Calu3 (cell line): ENCODE measurements around the gene PSMD2. TPM values are rescaled to one million over a fixed set of nuclear protein-coding genes. Genes with fewer than 3 reads are reported as not detected.

Experiments used
- BruUV-seq: library from RNA; stranded (reverse); fragments of 400-500 nt; replicated peaks from 2 replicates; lab custom pipeline; 2021; lab: Mats Ljungman, UMichigan
- CTCF ChIA-PET: fragments of 300-600 bp; sonication (Branson Sonifier 250); formaldehyde crosslinking; loops from one replicate; lab custom pipeline; 2022; ENCODE audit warnings: antibody characterized with exemption; lab: Charles Lee
- DNase-seq: peaks from one replicate; pipeline ENCODE4 v3.0.0; 2022
- H3K27ac Mint-ChIP-seq: one replicate; pipeline ENCODE4 v1.8.0; 2022; ENCODE audit warnings: mixed read lengths; ENCODE audit not compliant: unreplicated experiment
- H3K27me3 Mint-ChIP-seq: one replicate; pipeline ENCODE4 v1.8.0; 2022; ENCODE audit warnings: mixed read lengths; ENCODE audit not compliant: unreplicated experiment
- H3K36me3 Mint-ChIP-seq: one replicate; pipeline ENCODE4 v1.8.0; 2022; ENCODE audit warnings: mild to moderate bottlenecking, moderate library complexity, mixed read lengths; ENCODE audit not compliant: insufficient read depth, unreplicated experiment
- H3K4me1 Mint-ChIP-seq: one replicate; pipeline ENCODE4 v1.8.0; 2022; ENCODE audit warnings: mild to moderate bottlenecking, low read depth, mixed read lengths; ENCODE audit not compliant: unreplicated experiment
- H3K4me3 Mint-ChIP-seq: one replicate; pipeline ENCODE4 v1.8.0; 2022; ENCODE audit warnings: mild to moderate bottlenecking, low read depth, moderate library complexity, mixed read lengths; ENCODE audit not compliant: unreplicated experiment
- H3K9me3 Mint-ChIP-seq: one replicate; pipeline ENCODE4 v1.8.0; 2022; ENCODE audit warnings: low read depth, mixed read lengths; ENCODE audit not compliant: unreplicated experiment
- intact Hi-C: fragments of 100-400 bp; cut with micrococcal nuclease; formaldehyde crosslinking; loops from one replicate; pipeline ENCODE4 v1.10.0; 2022; ENCODE audit not compliant: unreplicated experiment
- total RNA-seq: library from RNA; stranded (reverse); gene quantifications from 2 replicates; pipeline ENCODE4 v1.2.3, GENCODE V29; 2022
- TF ChIP-seq, protein P1 (sequence below): fragments of 200-600 bp; IDR thresholded peaks from one replicate; pipeline ENCODE4 v1.8.0; 2022; ENCODE audit warnings: antibody characterized with exemption; ENCODE audit not compliant: unreplicated experiment

The PSMD2 gene
- total RNA-seq, 1 experiment from 2014 or later = 530 TPM

DNA sequence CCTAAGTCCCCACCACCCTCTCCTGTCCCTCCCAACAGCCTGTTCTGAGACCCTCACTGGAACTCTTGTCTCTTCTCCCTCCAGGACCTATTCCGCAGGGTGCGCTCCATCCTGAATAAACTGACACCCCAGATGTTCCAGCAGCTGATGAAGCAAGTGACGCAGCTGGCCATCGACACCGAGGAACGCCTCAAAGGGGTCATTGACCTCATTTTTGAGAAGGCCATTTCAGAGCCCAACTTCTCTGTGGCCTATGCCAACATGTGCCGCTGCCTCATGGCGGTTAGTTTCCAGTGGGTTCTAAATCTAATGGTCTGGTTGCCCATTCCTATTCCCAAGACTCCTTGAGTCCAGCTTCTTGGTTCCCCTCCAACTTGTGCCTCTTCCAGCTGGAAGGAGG is 24.7 kb downstream of the PSMD2 start:
- Mint-ChIP-seq H3K27ac (no peak overlapping the region), H3K4me1 (peaks cover 33% of the 10 kb centered on the region), H3K4me3 (no peak overlapping the region), H3K36me3 (peaks cover 100% of the 10 kb centered on the region), H3K27me3 (no peaks in the 10 kb centered on the region), H3K9me3 (no peaks in the 10 kb centered on the region)
- CTCF ChIA-PET = no interaction called here
- intact Hi-C loops = no loop called here
- no peak for DNase-seq
- TF ChIP-seq, protein P1, sequence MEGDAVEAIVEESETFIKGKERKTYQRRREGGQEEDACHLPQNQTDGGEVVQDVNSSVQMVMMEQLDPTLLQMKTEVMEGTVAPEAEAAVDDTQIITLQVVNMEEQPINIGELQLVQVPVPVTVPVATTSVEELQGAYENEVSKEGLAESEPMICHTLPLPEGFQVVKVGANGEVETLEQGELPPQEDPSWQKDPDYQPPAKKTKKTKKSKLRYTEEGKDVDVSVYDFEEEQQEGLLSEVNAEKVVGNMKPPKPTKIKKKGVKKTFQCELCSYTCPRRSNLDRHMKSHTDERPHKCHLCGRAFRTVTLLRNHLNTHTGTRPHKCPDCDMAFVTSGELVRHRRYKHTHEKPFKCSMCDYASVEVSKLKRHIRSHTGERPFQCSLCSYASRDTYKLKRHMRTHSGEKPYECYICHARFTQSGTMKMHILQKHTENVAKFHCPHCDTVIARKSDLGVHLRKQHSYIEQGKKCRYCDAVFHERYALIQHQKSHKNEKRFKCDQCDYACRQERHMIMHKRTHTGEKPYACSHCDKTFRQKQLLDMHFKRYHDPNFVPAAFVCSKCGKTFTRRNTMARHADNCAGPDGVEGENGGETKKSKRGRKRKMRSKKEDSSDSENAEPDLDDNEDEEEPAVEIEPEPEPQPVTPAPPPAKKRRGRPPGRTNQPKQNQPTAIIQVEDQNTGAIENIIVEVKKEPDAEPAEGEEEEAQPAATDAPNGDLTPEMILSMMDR = no peak
- BruUV-seq = no TSS peak

- TF ChIP-seq, protein P1 = no peak
- peaks cover 33% of the 10 kb centered on the region for H3K4me1 Mint-ChIP-seq
- H3K4me3 Mint-ChIP-seq = no peak overlapping the region
- peaks cover 100% of the 10 kb centered on the region for H3K36me3 Mint-ChIP-seq
- no peak overlapping the region for H3K27ac Mint-ChIP-seq
- intact Hi-C loops = no loop called here
- H3K9me3 Mint-ChIP-seq = no peaks in the 10 kb centered on the region
- H3K27me3 Mint-ChIP-seq = no peaks in the 10 kb centered on the region
- no peak for DNase-seq
- no TSS peak for BruUV-seq
- CTCF ChIA-PET = no interaction called here
These were observed 26.2 kb downstream of the PSMD2 start for GRCh38 chr3:184325269-184325668.

- BruUV-seq = no TSS peak
- no peak overlapping the region for H3K27ac Mint-ChIP-seq
These were observed 26.8 kb downstream of the PSMD2 start for GRCh38 chr3:184325715-184326369.

DNA sequence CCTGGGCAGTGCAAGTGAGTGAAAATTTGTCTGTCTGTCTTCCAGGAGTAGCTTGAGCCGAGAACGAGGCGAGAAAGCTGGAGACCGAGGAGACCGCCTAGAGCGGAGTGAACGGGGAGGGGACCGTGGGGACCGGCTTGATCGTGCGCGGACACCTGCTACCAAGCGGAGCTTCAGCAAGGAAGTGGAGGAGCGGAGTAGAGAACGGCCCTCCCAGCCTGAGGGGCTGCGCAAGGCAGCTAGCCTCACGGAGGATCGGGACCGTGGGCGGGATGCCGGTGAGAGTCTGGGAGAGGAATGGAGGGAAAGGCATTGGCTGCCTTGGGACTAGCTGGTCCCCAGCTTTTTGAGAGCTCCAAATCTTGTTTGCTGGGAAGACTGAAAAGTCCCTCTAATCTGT is 28.1 kb downstream of the PSMD2 start:
- no peak for DNase-seq
- Mint-ChIP-seq H3K4me1 (peaks cover 37% of the 10 kb centered on the region), H3K4me3 (no peak overlapping the region), H3K9me3 (no peaks in the 10 kb centered on the region), H3K27ac (peak overlapping the region; percentile 71), H3K27me3 (no peaks in the 10 kb centered on the region), H3K36me3 (peaks cover 98% of the 10 kb centered on the region)
- intact Hi-C loops = no loop called here
- CTCF ChIA-PET = interaction anchor here (0.6 kb wide), 1 partner anchor 240 kb away, joined by 8 read pairs; no protein-coding TSS in a partner anchor
- TF ChIP-seq, protein P1 = no peak
- BruUV-seq = no TSS peak

More at GRCh38 chr3:184325715-184326369, 26.8 kb downstream of the PSMD2 start:
- H3K36me3 Mint-ChIP-seq = peaks cover 100% of the 10 kb centered on the region
- no peaks in the 10 kb centered on the region for H3K9me3 Mint-ChIP-seq
- TF ChIP-seq, protein P1 = no peak
- peaks cover 31% of the 10 kb centered on the region for H3K4me1 Mint-ChIP-seq
- no peak for DNase-seq
- H3K27me3 Mint-ChIP-seq = no peaks in the 10 kb centered on the region
- CTCF ChIA-PET = no interaction called here
- intact Hi-C loops = no loop called here
- H3K4me3 Mint-ChIP-seq = no peak overlapping the region
